ENCODE results near the gene AIP. TPM values are rescaled to one million over a fixed set of nuclear protein-coding genes. Genes with fewer than 3 reads are reported as not detected.

Gene AIP
- total RNA-seq, 1 experiment from 2014 or later: 110 TPM

DNA sequence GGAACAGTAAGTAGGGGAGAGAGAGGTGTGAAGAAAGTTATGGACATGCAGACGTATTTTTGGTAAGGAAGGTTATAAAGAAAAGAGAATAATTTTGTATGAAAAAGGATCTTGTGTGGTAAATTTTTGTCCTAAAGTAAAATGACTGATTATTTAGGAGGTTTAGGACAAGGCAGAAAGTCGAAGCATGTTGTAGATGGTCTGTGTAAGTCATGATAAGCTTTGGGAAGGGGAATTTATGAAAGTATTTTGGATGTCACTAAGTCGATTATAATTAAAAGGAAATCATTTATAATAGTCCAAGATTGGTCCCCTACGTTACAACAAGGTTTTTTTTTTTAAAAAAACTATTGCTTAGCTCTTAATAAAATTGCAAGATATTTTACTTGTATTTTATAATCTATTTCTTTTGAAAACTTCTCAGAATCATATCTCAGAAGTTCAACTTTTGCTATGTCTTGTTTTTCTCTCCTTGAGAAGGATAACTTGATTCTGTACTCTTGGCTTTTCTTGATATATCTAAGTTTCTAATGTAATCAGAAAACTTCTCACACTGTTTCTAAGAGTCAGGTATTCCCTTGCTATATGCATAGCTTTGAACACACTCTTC lies 51.3 kb downstream of the AIP start:
- Histone ChIP-seq H3K36me3 (ENCODE audit: control insufficient read depth, insufficient read depth, low read length) (no peaks in the 10 kb centered on the region), H3K4me1 (no peaks in the 10 kb centered on the region), H3K9me3 (peaks cover 41% of the 10 kb centered on the region), H3K4me3 (ENCODE audit: low read depth, low read length) (no peak overlapping the region), H3K27me3 (replicated peaks; ENCODE audit: control insufficient read depth, insufficient read depth, low read length) (no peaks in the 10 kb centered on the region)
- CTCF ChIA-PET: interaction anchor here (0.6 kb wide), 1 partner anchor 75 kb away, joined by 5 read pairs; no protein-coding TSS in a partner anchor
- Mint-ChIP-seq H3K4me3 (ENCODE audit: unreplicated experiment) (no peak overlapping the region), H3K36me3 (ENCODE audit: insufficient read depth, unreplicated experiment) (peaks cover 6% of the 10 kb centered on the region), H3K27ac (ENCODE audit: unreplicated experiment) (no peak overlapping the region), H3K27me3 (ENCODE audit: insufficient read depth, unreplicated experiment) (no peaks in the 10 kb centered on the region), H3K9me3 (ENCODE audit: unreplicated experiment) (peaks cover 44% of the 10 kb centered on the region), H3K4me1 (ENCODE audit: low read depth, unreplicated experiment) (no peaks in the 10 kb centered on the region)
- no peak for TF ChIP-seq CTCF (IDR thresholded peaks at IDR 0.05; ENCODE audit: insufficient read depth in 1 of 2, low read depth in 1 of 2, low read length in 1 of 2, severe bottlenecking in 1 of 2, unreplicated experiment in 1 of 2)
- peak in 1 of 2 experiments; percentile 60 for DNase-seq
- intact Hi-C loops (cut with micrococcal nuclease; ENCODE audit: unreplicated experiment): no loop called here
- no TSS peak for BruUV-seq (replicated peaks)
- POLR2A ChIA-PET: no interaction called here

DNA sequence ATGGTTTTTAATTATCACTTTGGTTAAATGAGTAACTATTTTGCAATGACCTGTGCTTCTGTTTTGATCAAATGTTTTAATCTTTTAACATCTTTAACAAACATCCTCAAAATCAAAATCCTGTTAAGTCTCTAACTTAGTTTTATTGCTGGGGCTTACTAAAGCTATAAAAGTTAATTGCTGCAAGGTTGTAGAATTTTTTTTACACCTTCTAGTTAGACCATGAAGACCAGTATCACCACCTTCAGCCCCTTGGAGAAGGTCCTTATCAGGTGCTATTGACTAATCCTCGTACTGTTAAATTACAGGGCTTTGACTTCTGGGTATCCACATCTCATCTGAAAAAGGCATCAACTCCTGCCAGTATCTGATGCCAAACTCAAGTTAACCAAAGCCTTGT lies 52.7 kb downstream of the AIP start:
- H3K27me3 ChIP-seq (replicated peaks; ENCODE audit: control insufficient read depth, insufficient read depth, low read length): no peaks in the 10 kb centered on the region
- H3K27ac Mint-ChIP-seq (ENCODE audit: unreplicated experiment): no peak overlapping the region
- no peaks in the 10 kb centered on the region for H3K27me3 Mint-ChIP-seq (ENCODE audit: insufficient read depth, unreplicated experiment)
- H3K4me1 ChIP-seq: no peaks in the 10 kb centered on the region
- no peaks in the 10 kb centered on the region for H3K36me3 ChIP-seq (ENCODE audit: control insufficient read depth, insufficient read depth, low read length)
- no peak overlapping the region for H3K4me3 Mint-ChIP-seq (ENCODE audit: unreplicated experiment)
- H3K9me3 ChIP-seq: peaks cover 40% of the 10 kb centered on the region
- ChIA-PET POLR2A (no interaction called here), CTCF (no interaction called here)
- no peak for TF ChIP-seq CTCF (IDR thresholded peaks at IDR 0.05; ENCODE audit: insufficient read depth in 1 of 2, low read depth in 1 of 2, low read length in 1 of 2, severe bottlenecking in 1 of 2, unreplicated experiment in 1 of 2)
- intact Hi-C loops (cut with micrococcal nuclease; ENCODE audit: unreplicated experiment): no loop called here
- peaks cover 6% of the 10 kb centered on the region for H3K36me3 Mint-ChIP-seq (ENCODE audit: insufficient read depth, unreplicated experiment)
- no peaks in the 10 kb centered on the region for H3K4me1 Mint-ChIP-seq (ENCODE audit: low read depth, unreplicated experiment)
- H3K9me3 Mint-ChIP-seq (ENCODE audit: unreplicated experiment): peaks cover 47% of the 10 kb centered on the region
- BruUV-seq (replicated peaks): no TSS peak
- no peak overlapping the region for H3K4me3 ChIP-seq (ENCODE audit: low read depth, low read length)
- DNase-seq: no peak

GRCh38 chr11:67538306-67538705 lies 55.5 kb downstream of the AIP start:
- BruUV-seq (replicated peaks): no TSS peak
- no peaks in the 10 kb centered on the region for H3K4me1 Mint-ChIP-seq (ENCODE audit: low read depth, unreplicated experiment)

More at GRCh38 chr11:67538306-67538705, 55.5 kb downstream of the AIP start:
- intact Hi-C loops (cut with micrococcal nuclease; ENCODE audit: unreplicated experiment): no loop called here
- no peaks in the 10 kb centered on the region for H3K36me3 ChIP-seq (ENCODE audit: control insufficient read depth, insufficient read depth, low read length)
- DNase-seq: no peak
- POLR2A ChIA-PET: no interaction called here
- H3K27me3 Mint-ChIP-seq (ENCODE audit: insufficient read depth, unreplicated experiment): no peaks in the 10 kb centered on the region
- peaks cover 37% of the 10 kb centered on the region for H3K9me3 Mint-ChIP-seq (ENCODE audit: unreplicated experiment)
- no peak overlapping the region for H3K4me3 Mint-ChIP-seq (ENCODE audit: unreplicated experiment)
- CTCF ChIA-PET: no interaction called here
- H3K36me3 Mint-ChIP-seq (ENCODE audit: insufficient read depth, unreplicated experiment): peaks cover 6% of the 10 kb centered on the region
- H3K4me1 ChIP-seq: no peaks in the 10 kb centered on the region
- no peaks in the 10 kb centered on the region for H3K27me3 ChIP-seq (replicated peaks; ENCODE audit: control insufficient read depth, insufficient read depth, low read length)
- TF ChIP-seq CTCF (IDR thresholded peaks at IDR 0.05; ENCODE audit: insufficient read depth in 1 of 2, low read depth in 1 of 2, low read length in 1 of 2, severe bottlenecking in 1 of 2, unreplicated experiment in 1 of 2): no peak
- H3K27ac Mint-ChIP-seq (ENCODE audit: unreplicated experiment): no peak overlapping the region
- H3K4me3 ChIP-seq (ENCODE audit: low read depth, low read length): no peak overlapping the region
- peaks cover 29% of the 10 kb centered on the region for H3K9me3 ChIP-seq
